ENCODE measurements around the gene GDAP2.
"Not testable (repeated sequence)": the region's sequence is repeated elsewhere in the genome, so short reads cannot be mapped to it uniquely, and the experiment has no call there.

Gene GDAP2

GRCh38 chr1:117929343-117930172 lies at the start of gene GDAP2, which contains the start of gene WDR3:
Gene GDAP2, minus strand, starts transcription at chr1:117929621. Its CDS starts 9,264 bp downstream, at chr1:117920357.
Gene WDR3, plus strand, starts transcription at chr1:117929739. Its CDS starts 3,581 bp downstream, at chr1:117933320.
- peak; percentile 28 for DNase-seq

GRCh38 chr1:117976381-117976780 lies 47.0 kb upstream of the GDAP2 start:
- DNase-seq = no peak

GRCh38 chr1:117971777-117972176 lies 42.4 kb upstream of the GDAP2 start:
- no peak for DNase-seq

- no peak for DNase-seq
Observed at GRCh38 chr1:117970252-117970651, 40.8 kb upstream of the GDAP2 start.

- no peak for DNase-seq
Observed at GRCh38 chr1:117967881-117968280, 38.5 kb upstream of the GDAP2 start.

- no peak for DNase-seq
Observed at GRCh38 chr1:117967477-117967876, 38.1 kb upstream of the GDAP2 start.

GRCh38 chr1:117964290-117965038 lies 35.0 kb upstream of the GDAP2 start:
- no peak for DNase-seq

GRCh38 chr1:117959364-117959763 lies 29.9 kb upstream of the GDAP2 start:
- no peak for DNase-seq

- DNase-seq = no peak
Observed at GRCh38 chr1:117952386-117952785, 23.0 kb upstream of the GDAP2 start.

GRCh38 chr1:117942293-117942692 lies 12.9 kb upstream of the GDAP2 start:
- DNase-seq = no peak

- no peak for DNase-seq
Observed at GRCh38 chr1:117933769-117934168, 4.3 kb upstream of the GDAP2 start.

- no peak for DNase-seq
Observed at GRCh38 chr1:117932576-117932975, 3.2 kb upstream of the GDAP2 start.

- DNase-seq = no peak
Observed at GRCh38 chr1:117930484-117930883, 1.1 kb upstream of the GDAP2 start.

GRCh38 chr1:117930173-117930447 lies 689 bp upstream of the GDAP2 start:
- no peak for DNase-seq

GRCh38 chr1:117928881-117929342 lies 509 bp downstream of the GDAP2 start:
- no peak for DNase-seq

- DNase-seq = no peak
Observed at GRCh38 chr1:117925981-117926380, 3.4 kb downstream of the GDAP2 start.

GRCh38 chr1:117922717-117923116 lies 6.7 kb downstream of the GDAP2 start:
- DNase-seq = not testable (repeated sequence)

GRCh38 chr1:117921991-117922390 lies 7.4 kb downstream of the GDAP2 start:
- DNase-seq = no peak

GRCh38 chr1:117919376-117919775 lies 10.0 kb downstream of the GDAP2 start:
- no peak for DNase-seq

GRCh38 chr1:117911051-117911450 lies 18.4 kb downstream of the GDAP2 start:
- no peak for DNase-seq

GRCh38 chr1:117905019-117905418 lies 24.4 kb downstream of the GDAP2 start:
- no peak for DNase-seq

- DNase-seq = no peak
Observed at GRCh38 chr1:117904485-117904884, 24.9 kb downstream of the GDAP2 start.

- DNase-seq = no peak
Observed at GRCh38 chr1:117902944-117903343, 26.5 kb downstream of the GDAP2 start.

GRCh38 chr1:117899801-117900200 lies 29.6 kb downstream of the GDAP2 start:
- DNase-seq = no peak
